Measurements from ENCODE around the gene DCDC1. TPM values are rescaled to one million over a fixed set of nuclear protein-coding genes. Genes with fewer than 3 reads are reported as not detected.
"Not testable (repeated sequence)": the region's sequence is repeated elsewhere in the genome, so short reads cannot be mapped to it uniquely, and the experiment has no call there.

DCDC1 gene
- total RNA-seq, 2 experiments from 2014 or later: not detected

GRCh38 chr11:31366795-31367194 is 2.7 kb downstream of the DCDC1 start:
- DNase-seq: peak; percentile 34
- Mint-ChIP-seq H3K9me3 (no peaks in the 10 kb centered on the region), H3K27me3 (peaks cover 4% of the 10 kb centered on the region), H3K27ac (no peak overlapping the region), H3K4me3 (no peak overlapping the region), H3K4me1 (peaks cover 43% of the 10 kb centered on the region), H3K36me3 (ENCODE audit: low read depth) (peaks cover 3% of the 10 kb centered on the region)
- CTCF ChIA-PET: interaction anchor here (0.8 kb wide), 1 partner anchor 52 kb away, joined by 5 read pairs; no protein-coding TSS in a partner anchor
- POLR2A ChIA-PET: no interaction called here

GRCh38 chr11:31361743-31362142 is 7.8 kb downstream of the DCDC1 start:
- CTCF ChIA-PET: no interaction called here
- Mint-ChIP-seq H3K36me3 (ENCODE audit: low read depth) (no peaks in the 10 kb centered on the region), H3K27ac (no peak overlapping the region), H3K4me1 (peaks cover 10% of the 10 kb centered on the region), H3K9me3 (no peaks in the 10 kb centered on the region), H3K27me3 (peaks cover 2% of the 10 kb centered on the region), H3K4me3 (no peak overlapping the region)
- POLR2A ChIA-PET: no interaction called here
- DNase-seq: no peak

GRCh38 chr11:31355817-31356216 is 13.7 kb downstream of the DCDC1 start:
- H3K4me1 Mint-ChIP-seq: no peaks in the 10 kb centered on the region
- peaks cover 2% of the 10 kb centered on the region for H3K27me3 Mint-ChIP-seq
- POLR2A ChIA-PET: no interaction called here
- CTCF ChIA-PET: no interaction called here
- H3K4me3 Mint-ChIP-seq: no peak overlapping the region
- no peak for DNase-seq
- no peaks in the 10 kb centered on the region for H3K36me3 Mint-ChIP-seq (ENCODE audit: low read depth)
- no peaks in the 10 kb centered on the region for H3K9me3 Mint-ChIP-seq
- no peak overlapping the region for H3K27ac Mint-ChIP-seq

GRCh38 chr11:31355131-31355530 is 14.4 kb downstream of the DCDC1 start:
- Mint-ChIP-seq H3K4me1 (no peaks in the 10 kb centered on the region), H3K9me3 (no peaks in the 10 kb centered on the region), H3K4me3 (no peak overlapping the region), H3K36me3 (ENCODE audit: low read depth) (no peaks in the 10 kb centered on the region), H3K27ac (no peak overlapping the region), H3K27me3 (peaks cover 2% of the 10 kb centered on the region)
- ChIA-PET CTCF (no interaction called here), POLR2A (no interaction called here)
- no peak for DNase-seq

GRCh38 chr11:31351168-31351567 is 18.4 kb downstream of the DCDC1 start:
- DNase-seq: no peak
- Mint-ChIP-seq H3K27me3 (peaks cover 2% of the 10 kb centered on the region), H3K4me1 (no peaks in the 10 kb centered on the region), H3K36me3 (ENCODE audit: low read depth) (no peaks in the 10 kb centered on the region), H3K4me3 (no peak overlapping the region), H3K9me3 (no peaks in the 10 kb centered on the region), H3K27ac (no peak overlapping the region)
- ChIA-PET POLR2A (no interaction called here), CTCF (interaction anchor here (2.3 kb wide), 1 partner anchor 10 kb away, joined by 7 read pairs; no protein-coding TSS in a partner anchor)

- no peak for DNase-seq
- POLR2A ChIA-PET: no interaction called here
- no peak overlapping the region for H3K27ac Mint-ChIP-seq
- H3K4me1 Mint-ChIP-seq: no peaks in the 10 kb centered on the region
- H3K4me3 Mint-ChIP-seq: no peak overlapping the region
- no peaks in the 10 kb centered on the region for H3K36me3 Mint-ChIP-seq (ENCODE audit: low read depth)
- peaks cover 4% of the 10 kb centered on the region for H3K27me3 Mint-ChIP-seq
- CTCF ChIA-PET: interaction anchor here (1.6 to 1.8 kb wide), 3 partner anchors 11 to 51 kb away, joined by 3 to 7 read pairs (median 3); partner anchors contain the start of genes DCDC1 and DNAJC24
- no peaks in the 10 kb centered on the region for H3K9me3 Mint-ChIP-seq
Measured at GRCh38 chr11:31340903-31341572, 28.5 kb downstream of the DCDC1 start.

- DNase-seq: no peak
Measured at GRCh38 chr11:31337806-31338205, 31.7 kb downstream of the DCDC1 start.

GRCh38 chr11:31328697-31329096 is 40.8 kb downstream of the DCDC1 start:
- peaks cover 2% of the 10 kb centered on the region for H3K9me3 Mint-ChIP-seq
- H3K36me3 Mint-ChIP-seq (ENCODE audit: low read depth): no peaks in the 10 kb centered on the region
- H3K27me3 Mint-ChIP-seq: peaks cover 11% of the 10 kb centered on the region
- H3K4me3 Mint-ChIP-seq: no peak overlapping the region
- DNase-seq: no peak
- ChIA-PET POLR2A (no interaction called here), CTCF (interaction anchor here (0.7 kb wide), 1 partner anchor 629 kb away, joined by 4 read pairs; no protein-coding TSS in a partner anchor)
- no peak overlapping the region for H3K27ac Mint-ChIP-seq
- peaks cover 16% of the 10 kb centered on the region for H3K4me1 Mint-ChIP-seq

More at GRCh38 chr11:31337806-31338205, 31.7 kb downstream of the DCDC1 start:
- ChIA-PET POLR2A (no interaction called here), CTCF (no interaction called here)
- peaks cover 7% of the 10 kb centered on the region for H3K27me3 Mint-ChIP-seq
- H3K36me3 Mint-ChIP-seq (ENCODE audit: low read depth): no peaks in the 10 kb centered on the region
- H3K4me1 Mint-ChIP-seq: no peaks in the 10 kb centered on the region
- no peak overlapping the region for H3K27ac Mint-ChIP-seq
- H3K9me3 Mint-ChIP-seq: no peaks in the 10 kb centered on the region
- H3K4me3 Mint-ChIP-seq: no peak overlapping the region

- CTCF ChIA-PET: no interaction called here
- POLR2A ChIA-PET: interaction anchor here (1.6 kb wide), 1 partner anchor 43 kb away, joined by 5 read pairs; the partner anchor contains the start of genes DCDC1 and DNAJC24
- H3K36me3 Mint-ChIP-seq (ENCODE audit: low read depth): no peaks in the 10 kb centered on the region
- peaks cover 16% of the 10 kb centered on the region for H3K4me1 Mint-ChIP-seq
- DNase-seq: no peak
- H3K27ac Mint-ChIP-seq: no peak overlapping the region
- peaks cover 2% of the 10 kb centered on the region for H3K9me3 Mint-ChIP-seq
- no peak overlapping the region for H3K4me3 Mint-ChIP-seq
- H3K27me3 Mint-ChIP-seq: peaks cover 4% of the 10 kb centered on the region
Measured at GRCh38 chr11:31327417-31327816, 42.1 kb downstream of the DCDC1 start.

GRCh38 chr11:31326470-31327148 is 42.9 kb downstream of the DCDC1 start:
- Mint-ChIP-seq H3K27me3 (no peaks in the 10 kb centered on the region), H3K9me3 (peaks cover 2% of the 10 kb centered on the region), H3K4me3 (peak overlapping the region; percentile 50), H3K4me1 (peaks cover 16% of the 10 kb centered on the region), H3K27ac (peak overlapping the region; percentile 2), H3K36me3 (ENCODE audit: low read depth) (no peaks in the 10 kb centered on the region)
- ChIA-PET POLR2A (interaction anchor here (1.6 kb wide), 1 partner anchor 43 kb away, joined by 5 read pairs; the partner anchor contains the start of genes DCDC1 and DNAJC24), CTCF (interaction anchor here (1.2 kb wide), 1 partner anchor 632 kb away, joined by 6 read pairs; no protein-coding TSS in a partner anchor)
- DNase-seq: no peak

GRCh38 chr11:31325160-31325559 is 44.4 kb downstream of the DCDC1 start:
- DNase-seq: no peak
- Mint-ChIP-seq H3K36me3 (ENCODE audit: low read depth) (no peaks in the 10 kb centered on the region), H3K27ac (no peak overlapping the region), H3K4me1 (peaks cover 16% of the 10 kb centered on the region), H3K4me3 (no peak overlapping the region), H3K9me3 (peaks cover 2% of the 10 kb centered on the region), H3K27me3 (no peaks in the 10 kb centered on the region)
- ChIA-PET CTCF (no interaction called here), POLR2A (no interaction called here)

- no peak overlapping the region for H3K4me3 Mint-ChIP-seq
- H3K27me3 Mint-ChIP-seq: no peaks in the 10 kb centered on the region
- DNase-seq: no peak
- H3K4me1 Mint-ChIP-seq: peaks cover 16% of the 10 kb centered on the region
- H3K27ac Mint-ChIP-seq: no peak overlapping the region
- ChIA-PET CTCF (no interaction called here), POLR2A (no interaction called here)
- no peaks in the 10 kb centered on the region for H3K36me3 Mint-ChIP-seq (ENCODE audit: low read depth)
- no peaks in the 10 kb centered on the region for H3K9me3 Mint-ChIP-seq
Measured at GRCh38 chr11:31323145-31323544, 46.4 kb downstream of the DCDC1 start.

GRCh38 chr11:31321494-31321893 is 48.0 kb downstream of the DCDC1 start:
- H3K27me3 Mint-ChIP-seq; CTCF ChIA-PET; H3K36me3 Mint-ChIP-seq (ENCODE audit: low read depth); H3K4me3 Mint-ChIP-seq; POLR2A ChIA-PET; DNase-seq; H3K27ac Mint-ChIP-seq; H3K9me3 Mint-ChIP-seq: not testable (repeated sequence)
- H3K4me1 Mint-ChIP-seq: peaks cover 12% of the 10 kb centered on the region
